ENCODE results near the gene SLC37A3.

DNA sequence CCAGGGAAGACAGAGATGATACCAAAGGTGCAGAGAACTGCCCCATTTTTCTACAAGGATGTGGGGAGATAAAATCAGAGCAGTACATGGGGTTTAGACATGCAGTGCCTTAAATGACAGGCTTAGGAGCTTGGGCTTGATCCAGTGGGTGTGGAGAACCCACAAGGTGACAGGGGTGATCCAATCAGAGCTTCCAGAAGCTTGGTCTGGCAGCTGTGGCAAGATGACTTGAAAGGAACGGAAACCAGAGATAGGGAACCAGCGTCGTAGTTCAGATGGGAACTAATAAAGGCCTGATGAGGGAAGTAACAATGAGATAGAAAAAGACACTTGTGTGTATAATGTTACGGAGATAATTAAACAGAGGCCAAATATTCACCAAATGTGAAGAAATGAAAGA, 80.7 kb downstream of the SLC37A3 start:
- TF ChIP-seq, protein P1, sequence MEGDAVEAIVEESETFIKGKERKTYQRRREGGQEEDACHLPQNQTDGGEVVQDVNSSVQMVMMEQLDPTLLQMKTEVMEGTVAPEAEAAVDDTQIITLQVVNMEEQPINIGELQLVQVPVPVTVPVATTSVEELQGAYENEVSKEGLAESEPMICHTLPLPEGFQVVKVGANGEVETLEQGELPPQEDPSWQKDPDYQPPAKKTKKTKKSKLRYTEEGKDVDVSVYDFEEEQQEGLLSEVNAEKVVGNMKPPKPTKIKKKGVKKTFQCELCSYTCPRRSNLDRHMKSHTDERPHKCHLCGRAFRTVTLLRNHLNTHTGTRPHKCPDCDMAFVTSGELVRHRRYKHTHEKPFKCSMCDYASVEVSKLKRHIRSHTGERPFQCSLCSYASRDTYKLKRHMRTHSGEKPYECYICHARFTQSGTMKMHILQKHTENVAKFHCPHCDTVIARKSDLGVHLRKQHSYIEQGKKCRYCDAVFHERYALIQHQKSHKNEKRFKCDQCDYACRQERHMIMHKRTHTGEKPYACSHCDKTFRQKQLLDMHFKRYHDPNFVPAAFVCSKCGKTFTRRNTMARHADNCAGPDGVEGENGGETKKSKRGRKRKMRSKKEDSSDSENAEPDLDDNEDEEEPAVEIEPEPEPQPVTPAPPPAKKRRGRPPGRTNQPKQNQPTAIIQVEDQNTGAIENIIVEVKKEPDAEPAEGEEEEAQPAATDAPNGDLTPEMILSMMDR (IDR thresholded peaks at IDR 0.05), result no peak
- TF ChIP-seq POLR2A (IDR thresholded peaks at IDR 0.05) (no peak), POLR2AphosphoS5 (IDR thresholded peaks at IDR 0.05) (no peak), EP300 (IDR thresholded peaks at IDR 0.05) (no peak)

Measured in upper lobe of left lung (tissue), 4 donors.